Measurements from ENCODE around the gene EPM2AIP1. TPM values are rescaled to one million over a fixed set of nuclear protein-coding genes. Genes with fewer than 3 reads are reported as not detected.
"Not testable (repeated sequence)": the region's sequence is repeated elsewhere in the genome, so short reads cannot be mapped to it uniquely, and the experiment has no call there.

EPM2AIP1 gene
- total RNA-seq (10 to 100 TPM; 21.0 to 36.3 (median 28.3) TPM), polyA plus RNA-seq (10 to 100 TPM in 1 of 2 donors, 1 to 10 TPM in 1; 6.1 to 13.6 TPM)
- long read RNA-seq, donor 1, full-length matches to known transcripts, result 54 of 54 reads
- long read RNA-seq, donor 1, partial matches to known transcripts, result 0 of 54 reads
- long read RNA-seq, donor 1, other reads (novel, unspliced or antisense), result 0 of 54 reads
- long read RNA-seq, donor 2, full-length matches to known transcripts, result 107 of 108 reads
- long read RNA-seq, donor 2, partial matches to known transcripts, result 0 of 108 reads
- long read RNA-seq, donor 2, other reads (novel, unspliced or antisense), result 1 of 108 reads
- long read RNA-seq, donor 3, full-length matches to known transcripts, result 165 of 166 reads
- long read RNA-seq, donor 3, partial matches to known transcripts, result 0 of 166 reads
- long read RNA-seq, donor 3, other reads (novel, unspliced or antisense), result 1 of 166 reads

DNA sequence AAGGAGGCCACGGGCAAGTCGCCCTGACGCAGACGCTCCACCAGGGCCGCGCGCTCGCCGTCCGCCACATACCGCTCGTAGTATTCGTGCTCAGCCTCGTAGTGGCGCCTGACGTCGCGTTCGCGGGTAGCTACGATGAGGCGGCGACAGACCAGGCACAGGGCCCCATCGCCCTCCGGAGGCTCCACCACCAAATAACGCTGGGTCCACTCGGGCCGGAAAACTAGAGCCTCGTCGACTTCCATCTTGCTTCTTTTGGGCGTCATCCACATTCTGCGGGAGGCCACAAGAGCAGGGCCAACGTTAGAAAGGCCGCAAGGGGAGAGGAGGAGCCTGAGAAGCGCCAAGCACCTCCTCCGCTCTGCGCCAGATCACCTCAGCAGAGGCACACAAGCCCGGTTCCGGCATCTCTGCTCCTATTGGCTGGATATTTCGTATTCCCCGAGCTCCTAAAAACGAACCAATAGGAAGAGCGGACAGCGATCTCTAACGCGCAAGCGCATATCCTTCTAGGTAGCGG, at the start of gene EPM2AIP1:
TSS of gene EPM2AIP1 (minus strand) at position 326 of the 520 bp plus-strand sequence. CDS start at position 272, 54 bp downstream.
- intact Hi-C loops (cut with DNase I), result loop anchor here in 3 of 10 donors (1.0 to 10.0 kb wide), 5 partner anchors 22 to 222 kb away; partner anchors contain the start of gene LRRFIP2 (in 1 of the 3)
- H3K4me1 ChIP-seq, result peaks cover 2 to 71% (median 57%) of the 10 kb centered on the region in 9 donors
- TF ChIP-seq, protein P1, sequence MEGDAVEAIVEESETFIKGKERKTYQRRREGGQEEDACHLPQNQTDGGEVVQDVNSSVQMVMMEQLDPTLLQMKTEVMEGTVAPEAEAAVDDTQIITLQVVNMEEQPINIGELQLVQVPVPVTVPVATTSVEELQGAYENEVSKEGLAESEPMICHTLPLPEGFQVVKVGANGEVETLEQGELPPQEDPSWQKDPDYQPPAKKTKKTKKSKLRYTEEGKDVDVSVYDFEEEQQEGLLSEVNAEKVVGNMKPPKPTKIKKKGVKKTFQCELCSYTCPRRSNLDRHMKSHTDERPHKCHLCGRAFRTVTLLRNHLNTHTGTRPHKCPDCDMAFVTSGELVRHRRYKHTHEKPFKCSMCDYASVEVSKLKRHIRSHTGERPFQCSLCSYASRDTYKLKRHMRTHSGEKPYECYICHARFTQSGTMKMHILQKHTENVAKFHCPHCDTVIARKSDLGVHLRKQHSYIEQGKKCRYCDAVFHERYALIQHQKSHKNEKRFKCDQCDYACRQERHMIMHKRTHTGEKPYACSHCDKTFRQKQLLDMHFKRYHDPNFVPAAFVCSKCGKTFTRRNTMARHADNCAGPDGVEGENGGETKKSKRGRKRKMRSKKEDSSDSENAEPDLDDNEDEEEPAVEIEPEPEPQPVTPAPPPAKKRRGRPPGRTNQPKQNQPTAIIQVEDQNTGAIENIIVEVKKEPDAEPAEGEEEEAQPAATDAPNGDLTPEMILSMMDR (IDR thresholded peaks at IDR 0.05), result peak in 7 of 9 donors; percentile 14 to 60 (median 40)
- H3K9me3 ChIP-seq, result no peaks in the 10 kb centered on the region
- no peaks in the 10 kb centered on the region for H3K27me3 ChIP-seq
- H3K36me3 ChIP-seq, result peaks cover 0 to 57% (median 18%) of the 10 kb centered on the region in 9 donors
- ATAC-seq, result peak; percentile 93 to 96 (median 95)
- WGBS, 2 donors, result 0% methylated on average over 48 of the region's 48 CpGs
- H3K4me3 ChIP-seq, result peak within 1 kb of the TSS; percentile 55 to 87 (median 72)
- DNase-seq, result peak in 1 of 2 donors; percentile 92
- peak within 1 kb of the TSS; percentile 89 to 99 (median 98) for H3K27ac ChIP-seq

DNA sequence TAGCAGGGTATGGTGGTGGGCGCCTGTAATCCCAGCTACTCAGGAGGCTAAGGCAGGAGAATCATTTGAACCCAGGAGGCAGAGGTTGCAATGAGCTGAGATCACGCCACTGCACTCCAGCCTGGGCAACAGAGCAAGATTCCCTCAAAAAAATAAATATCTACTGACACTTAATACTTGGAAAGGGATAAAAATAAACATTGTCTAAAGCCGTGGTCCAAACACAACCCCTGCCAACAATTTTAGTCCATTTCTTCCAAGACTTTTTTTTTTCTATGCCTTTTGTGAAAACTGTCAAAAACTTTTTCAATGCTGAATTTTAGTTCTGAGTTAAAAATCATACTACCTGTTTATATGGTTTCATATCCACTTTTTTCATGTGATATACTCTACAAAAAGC, 49.8 kb upstream of the EPM2AIP1 start:
- DNase-seq, result not testable (repeated sequence)
- peak in 1 of 8 donors; percentile 31 for ATAC-seq

DNA sequence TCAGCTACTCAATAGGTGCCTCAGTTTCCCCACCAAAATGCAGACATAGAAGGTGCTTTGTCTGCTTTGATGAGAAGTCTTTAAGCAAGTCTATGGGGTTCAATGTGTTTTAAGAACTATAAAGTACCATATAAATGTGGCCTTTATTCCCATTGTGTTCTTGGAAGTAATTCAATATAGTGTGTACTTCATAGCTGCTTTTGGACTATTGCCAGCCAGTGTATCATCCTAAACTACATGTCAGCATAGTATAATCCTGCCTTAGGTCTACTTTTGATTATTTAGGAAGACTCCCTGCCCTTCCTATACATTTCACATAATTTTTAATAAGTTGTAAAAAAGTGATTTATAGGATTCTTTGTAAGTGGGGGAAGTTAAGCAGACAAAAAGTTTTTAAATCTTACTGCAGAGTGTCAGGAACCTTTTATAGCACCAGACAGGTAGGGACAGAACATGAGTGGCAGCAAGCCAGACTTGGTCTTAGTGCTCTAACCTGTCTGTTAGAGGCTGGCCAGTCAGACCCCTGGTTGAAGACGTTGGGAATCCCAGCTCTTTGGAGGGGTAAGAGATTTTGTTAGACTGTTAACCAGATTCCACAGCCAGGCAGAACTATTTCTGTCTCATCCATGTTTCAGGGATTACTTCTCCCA, 48.7 kb upstream of the EPM2AIP1 start:
- 32 to 35% methylated on average over 1 of the region's 1 CpG for WGBS, 2 donors

More for the DNA sequence above, 49.8 kb upstream of the EPM2AIP1 start:
- 53 to 60% methylated on average over 3 of the region's 3 CpGs for WGBS, 2 donors
- Histone ChIP-seq H3K27ac (peak overlapping the region in 2 of 10 donors; percentile 13 to 22), H3K36me3 (peaks cover 0 to 98% (median 29%) of the 10 kb centered on the region in 9 donors), H3K4me1 (peaks cover 0 to 20% (median 6%) of the 10 kb centered on the region in 9 donors)
- H3K27me3 ChIP-seq; H3K4me3 ChIP-seq; intact Hi-C loops (cut with DNase I); H3K9me3 ChIP-seq: not testable (repeated sequence)

DNA sequence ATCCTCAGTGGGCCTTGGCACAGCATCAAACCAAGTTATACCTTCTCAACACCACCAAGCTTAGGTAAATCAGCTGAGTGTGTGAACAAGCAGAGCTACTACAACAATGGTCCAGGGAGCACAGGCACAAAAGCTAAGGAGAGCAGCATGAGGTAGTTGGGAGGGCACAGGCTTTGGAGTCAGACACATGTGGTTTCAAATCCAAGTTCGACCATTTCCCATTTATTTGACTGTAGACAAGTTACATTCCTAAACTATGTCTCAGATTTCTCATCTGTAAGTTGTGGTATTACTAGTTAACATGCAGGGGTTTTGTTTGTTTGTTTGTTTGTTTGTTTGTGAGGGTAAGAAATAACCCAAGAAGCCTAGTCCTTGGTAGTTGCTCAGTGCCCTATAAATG, 47.3 kb upstream of the EPM2AIP1 start:
- peaks cover 0 to 98% (median 33%) of the 10 kb centered on the region in 9 donors for H3K36me3 ChIP-seq

More for the DNA sequence above, 48.7 kb upstream of the EPM2AIP1 start:
- Histone ChIP-seq H3K27ac (peak overlapping the region in 2 of 10 donors; percentile 3 to 7), H3K4me1 (peaks cover 0 to 20% (median 6%) of the 10 kb centered on the region in 9 donors), H3K36me3 (peaks cover 0 to 98% (median 27%) of the 10 kb centered on the region in 9 donors), H3K27me3 (no peaks in the 10 kb centered on the region), H3K9me3 (peaks cover 0 to 4% (median under 1%) of the 10 kb centered on the region in 11 donors), H3K4me3 (no peak overlapping the region)
- DNase-seq, result no peak
- no peak for ATAC-seq
- TF ChIP-seq, protein P1 (IDR thresholded peaks at IDR 0.05), result no peak
- intact Hi-C loops (cut with DNase I), result no loop called here

More for the DNA sequence above, 47.3 kb upstream of the EPM2AIP1 start:
- TF ChIP-seq, protein P1 (IDR thresholded peaks at IDR 0.05), result no peak
- Histone ChIP-seq H3K4me3 (no peak overlapping the region), H3K27me3 (no peaks in the 10 kb centered on the region), H3K27ac (peak overlapping the region in 1 of 10 donors; percentile 1), H3K4me1 (peaks cover 0 to 20% (median 6%) of the 10 kb centered on the region in 9 donors), H3K9me3 (peaks cover 0 to 18% (median 9%) of the 10 kb centered on the region in 11 donors)
- WGBS, 2 donors, result 96 to 98% methylated on average over 1 of the region's 1 CpG
- intact Hi-C loops (cut with DNase I), result no loop called here
- ATAC-seq (no peak), DNase-seq (no peak)

Data from heart right ventricle (tissue), 16 donors.